ENCODE measurements around the gene C2orf72. TPM values are rescaled to one million over a fixed set of nuclear protein-coding genes. Genes with fewer than 3 reads are reported as not detected.

The C2orf72 gene
- total and polyA plus RNA-seq, 10 of the 15 experiments (the other 5 are each of a cell fraction or from before 2014, with no cell fraction given), result under 0.01 to 0.29 (median 0.10) TPM; not detected in 6

- H3K9me3 ChIP-seq (replicated peaks; ENCODE audit: control insufficient read depth, insufficient read depth, low read length), result no peaks in the 10 kb centered on the region
- H3K36me3 ChIP-seq (ENCODE audit: control insufficient read depth in 2 of 2, insufficient read depth in 2 of 2, low read length in 1 of 2), result no peaks in the 10 kb centered on the region
- H3K4me1 ChIP-seq (ENCODE audit: control insufficient read depth, insufficient read depth, low read length), result peaks cover 3% of the 10 kb centered on the region; the same call in 1 of the 2 replicates
- H3K4me3 ChIP-seq, result no peak overlapping the region
- H3K27ac ChIP-seq (ENCODE audit: control insufficient read depth, insufficient read depth), result no peak overlapping the region
- no peaks in the 10 kb centered on the region for H4K20me1 ChIP-seq (ENCODE audit: control insufficient read depth, insufficient read depth)
- H3K9ac ChIP-seq (ENCODE audit: control insufficient read depth, insufficient read depth, low read length), result no peak overlapping the region
- H3K27me3 ChIP-seq (replicated peaks in 1 of 2; ENCODE audit: control insufficient read depth in 2 of 2, insufficient read depth in 2 of 2, low read length in 1 of 2), result peaks cover 9 to 14% of the 10 kb centered on the region in 2 experiments
- no peak overlapping the region for H2AFZ ChIP-seq (ENCODE audit: control insufficient read depth, low read depth, low read length)
- FAIRE-seq, result no peak
- no TSS peak for BruUV-seq (replicated peaks)
- ChIA-PET CTCF (interaction anchor here (0.9 to 1.3 kb wide), 2 partner anchors 212 to 225 kb away, joined by 3 read pairs; no protein-coding TSS in a partner anchor), SMC1A (ENCODE audit: uncharacterized antibody, unreplicated experiment) (no interaction called here), POLR2A (no interaction called here), RAD21 (ENCODE audit: unreplicated experiment) (no interaction called here)
- no peaks in the 10 kb centered on the region for H3K79me2 ChIP-seq (ENCODE audit: control insufficient read depth, insufficient read depth, low read length)
- intact Hi-C loops (cut with micrococcal nuclease; ENCODE audit: unreplicated experiment), result no loop called here
- 54% methylated on average over 4 of the region's 4 CpGs for WGBS (ENCODE audit: insufficient coverage, insufficient replicate concordance, low lambda C conversion rate, missing lambda C conversion rate)
- no peak overlapping the region for H3K4me2 ChIP-seq (ENCODE audit: control insufficient read depth, insufficient read depth)
- in situ Hi-C loops (cut with MboI), result no loop called here
- no peak for DNase-seq (ENCODE audit: low read depth, low spot score)
- TF ChIP-seq CHD2 (IDR thresholded peaks at IDR 0.05; ENCODE audit: borderline replicate concordance, low read depth, low read length) (no peak), SP1 (IDR thresholded peaks at IDR 0.05; ENCODE audit: low read depth, low read length) (no peak), PAX5 (IDR thresholded peaks at IDR 0.05; ENCODE audit: borderline replicate concordance, low read depth, low read length) (no peak), RBBP5 (conservative IDR thresholded peaks at IDR 0.05) (no peak), RUNX3 (IDR thresholded peaks at IDR 0.05; ENCODE audit: low read length) (no peak), JUNB (IDR thresholded peaks at IDR 0.05) (no peak), PBX3 (IDR thresholded peaks at IDR 0.05; ENCODE audit: insufficient replicate concordance, low read depth, low read length) (no peak), YY1 (IDR thresholded peaks at IDR 0.05; ENCODE audit: low read depth, low read length) (no peak), PML (IDR thresholded peaks at IDR 0.05; ENCODE audit: low read length) (no peak)
- no peak for ATAC-seq
Measured at GRCh38 chr2:231036131-231036530, 1.2 kb upstream of the C2orf72 start.

Data from GM12878 (cell line).